ENCODE results near the gene GPATCH3.
A peak's percentile ranks its signal among the peaks of the same experiment; 100 is the strongest.

Gene GPATCH3

DNA sequence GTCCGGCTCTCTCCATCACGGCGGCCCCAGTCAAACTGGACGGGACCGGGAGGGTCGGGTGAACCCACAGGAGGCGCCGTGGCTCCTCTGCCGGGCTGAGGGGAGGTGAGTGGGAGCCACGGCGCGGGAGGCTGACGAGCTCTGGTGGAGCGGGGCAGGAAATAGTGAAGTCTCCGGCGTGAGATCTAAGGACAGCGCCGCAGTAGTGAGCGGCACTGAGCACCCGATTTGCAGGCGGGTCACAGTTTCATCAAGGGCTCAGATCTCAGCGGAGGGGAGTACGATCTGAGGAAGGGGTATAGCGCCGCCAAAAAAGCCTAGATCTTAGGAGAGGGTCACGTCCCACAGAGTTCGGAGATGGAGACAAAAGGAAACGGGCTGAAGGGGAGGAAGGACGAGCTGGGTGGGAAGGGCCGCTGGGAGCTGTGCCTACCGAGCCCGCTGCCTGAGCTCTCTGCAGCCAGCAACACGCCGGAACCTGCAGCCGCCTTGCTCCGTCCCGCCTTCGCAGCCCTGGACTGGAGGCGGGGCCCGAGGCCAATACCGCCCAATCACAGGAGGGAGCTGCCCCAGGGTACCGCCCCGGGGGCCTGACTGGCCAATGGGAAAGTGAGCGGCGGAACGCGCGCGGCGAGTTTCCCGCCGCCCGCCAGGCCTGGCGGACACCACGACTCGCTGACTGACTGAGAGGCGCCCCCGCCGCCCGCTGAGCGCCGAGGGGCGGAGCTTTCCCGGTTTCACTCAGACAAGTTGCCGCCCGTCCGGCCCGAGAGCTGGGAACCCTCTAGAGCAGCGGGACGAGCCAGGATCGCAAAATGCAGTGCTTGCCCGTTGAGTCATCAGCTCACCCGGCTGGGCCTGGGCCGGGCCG lies 35.4 kb downstream of the GPATCH3 start:
- peak; percentile 79 to 90 for DNase-seq (ENCODE audit: extremely low read depth in 1 of 2, low read depth in 1 of 2)

DNA sequence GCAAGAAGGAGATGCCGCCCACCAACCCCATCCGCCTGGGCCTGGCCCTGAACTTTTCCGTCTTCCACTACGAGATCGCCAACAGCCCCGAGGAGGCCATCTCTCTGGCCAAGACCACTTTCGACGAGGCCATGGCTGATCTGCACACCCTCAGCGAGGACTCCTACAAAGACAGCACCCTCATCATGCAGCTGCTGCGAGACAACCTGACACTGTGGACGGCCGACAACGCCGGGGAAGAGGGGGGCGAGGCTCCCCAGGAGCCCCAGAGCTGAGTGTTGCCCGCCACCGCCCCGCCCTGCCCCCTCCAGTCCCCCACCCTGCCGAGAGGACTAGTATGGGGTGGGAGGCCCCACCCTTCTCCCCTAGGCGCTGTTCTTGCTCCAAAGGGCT lies 36.6 kb downstream of the GPATCH3 start:
- DNase-seq (ENCODE audit: extremely low read depth in 1 of 2, low read depth in 1 of 2) = no peak

- peak in 1 of 2 donors; percentile 9 for DNase-seq (ENCODE audit: extremely low read depth in 1 of 2, low read depth in 1 of 2)
These were observed 37.2 kb downstream of the GPATCH3 start, which contains the start of gene SFN for GRCh38 chr1:26862781-26863684. Gene SFN, plus strand, starts transcription at chr1:26863149. Its CDS starts 64 bp downstream, at chr1:26863213.

GRCh38 chr1:26861889-26862378 lies 38.3 kb downstream of the GPATCH3 start:
- DNase-seq (ENCODE audit: extremely low read depth in 1 of 2, low read depth in 1 of 2) = no peak

DNA sequence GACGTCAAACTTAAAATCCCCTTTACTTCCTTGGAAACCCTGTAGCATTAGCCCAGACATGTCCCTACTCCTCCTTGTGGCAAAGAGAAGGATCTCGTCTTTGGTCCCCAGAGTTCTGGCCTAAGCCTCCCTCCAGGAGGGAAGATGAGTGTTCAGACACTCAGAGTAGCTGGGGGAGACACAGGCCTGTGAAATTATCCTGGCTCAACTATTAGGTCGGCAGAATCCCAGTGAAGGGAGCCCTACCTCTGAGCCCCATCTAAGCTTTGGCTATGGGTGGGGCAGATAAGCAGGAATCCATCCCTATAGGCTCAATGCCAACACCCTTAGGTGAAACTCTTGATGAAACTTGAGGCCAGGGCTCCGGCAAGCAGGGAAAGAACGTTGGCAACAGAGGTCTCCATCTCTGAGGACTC lies 39.0 kb downstream of the GPATCH3 start:
- DNase-seq (ENCODE audit: extremely low read depth in 1 of 2, low read depth in 1 of 2) = no peak

GRCh38 chr1:26858891-26859640 lies 41.2 kb downstream of the GPATCH3 start:
- no peak for DNase-seq (ENCODE audit: extremely low read depth in 1 of 2, low read depth in 1 of 2)

GRCh38 chr1:26858160-26858559 lies 42.1 kb downstream of the GPATCH3 start:
- DNase-seq (ENCODE audit: extremely low read depth in 1 of 2, low read depth in 1 of 2) = no peak

DNA sequence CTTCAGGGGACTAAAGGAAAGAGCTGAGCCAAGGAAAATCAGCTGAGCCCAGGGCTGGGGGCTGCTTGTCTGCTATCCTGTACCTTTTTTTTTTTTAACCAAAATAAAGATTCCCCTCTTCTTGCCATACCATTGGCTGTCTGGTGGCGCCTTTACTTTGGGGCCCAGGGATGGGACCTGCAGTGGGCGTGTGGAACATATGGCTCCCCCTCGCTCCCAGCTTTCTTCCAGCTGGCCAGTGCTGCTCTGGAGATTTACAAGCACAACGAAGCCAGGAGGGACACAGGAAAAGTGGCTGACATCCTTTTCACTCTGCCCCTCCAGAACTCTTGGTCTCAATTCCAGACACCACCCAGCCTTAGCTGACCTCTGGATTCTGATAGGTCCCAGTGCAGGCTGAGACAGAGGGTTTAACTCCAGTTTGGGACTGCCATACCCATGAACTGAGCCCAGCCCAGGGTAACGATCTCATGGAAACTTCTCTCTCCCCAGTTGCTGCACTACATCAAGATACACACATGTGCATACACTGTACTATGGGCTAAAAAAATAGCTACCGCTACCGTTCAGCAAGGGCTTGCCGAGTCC lies 42.7 kb downstream of the GPATCH3 start:
- DNase-seq (ENCODE audit: extremely low read depth in 1 of 2, low read depth in 1 of 2) = no peak

DNA sequence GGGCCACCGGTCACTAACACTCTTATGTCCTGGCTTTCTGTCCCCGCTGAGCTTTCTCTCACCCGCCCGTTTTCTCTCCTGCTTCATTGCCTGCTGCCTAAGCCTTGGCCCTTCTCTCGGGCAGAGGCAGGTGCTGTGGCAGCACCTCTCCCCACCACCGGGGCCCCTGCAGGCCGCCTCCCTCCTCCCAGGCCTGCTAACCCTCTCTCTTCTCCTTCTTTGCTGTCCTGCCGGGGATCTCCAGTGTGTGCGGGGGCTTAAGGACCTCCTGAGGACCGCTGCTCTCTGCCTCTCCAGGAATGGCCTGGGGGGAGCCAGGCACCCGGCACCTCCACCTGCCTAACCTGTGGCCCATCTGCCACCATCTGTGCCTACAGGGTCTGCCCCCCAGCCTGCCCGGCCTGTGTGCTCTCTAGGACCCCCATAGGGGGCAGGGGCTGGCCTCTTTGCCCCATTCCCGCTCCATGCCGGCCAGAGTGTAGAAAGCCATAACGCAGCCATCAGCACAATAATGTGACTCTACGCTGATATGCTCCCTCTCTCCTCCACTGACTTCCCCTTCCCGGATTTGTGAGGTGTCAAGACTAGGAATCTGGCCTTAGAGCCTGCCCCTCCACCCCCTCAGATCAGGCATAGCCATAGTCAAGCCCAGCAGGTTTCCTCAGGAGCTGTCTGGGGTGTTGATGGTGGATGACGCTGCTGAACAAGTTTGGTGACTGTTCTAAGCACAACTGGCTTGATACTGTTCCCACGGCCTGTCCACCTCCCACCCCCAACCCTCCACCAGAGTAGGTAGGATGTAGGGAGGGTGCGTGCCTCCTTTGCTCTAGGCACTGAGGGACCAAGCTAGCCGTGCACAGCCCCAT lies 43.4 kb downstream of the GPATCH3 start:
- DNase-seq (ENCODE audit: extremely low read depth in 1 of 2, low read depth in 1 of 2) = no peak

DNA sequence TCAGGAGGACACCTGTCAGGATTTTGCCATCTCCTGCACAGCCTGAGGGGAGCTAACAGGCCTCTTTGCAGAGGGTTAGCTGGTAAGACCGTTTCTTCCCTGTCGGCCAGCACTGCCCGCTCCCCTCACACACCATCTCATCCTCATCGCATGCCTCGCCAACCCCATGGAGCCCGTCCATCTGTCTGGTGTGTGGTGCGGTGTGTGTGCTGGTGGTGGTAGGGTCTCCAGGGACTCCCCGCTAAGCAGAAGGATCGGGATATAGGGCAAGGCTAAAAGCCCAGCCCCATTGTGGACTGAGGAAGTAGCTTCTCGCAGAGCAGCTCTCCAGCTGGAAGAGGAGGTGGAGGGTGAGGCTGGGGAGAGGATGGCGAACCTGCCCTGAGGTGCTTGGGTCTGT lies 44.1 kb downstream of the GPATCH3 start:
- DNase-seq (ENCODE audit: extremely low read depth in 1 of 2, low read depth in 1 of 2) = no peak

DNA sequence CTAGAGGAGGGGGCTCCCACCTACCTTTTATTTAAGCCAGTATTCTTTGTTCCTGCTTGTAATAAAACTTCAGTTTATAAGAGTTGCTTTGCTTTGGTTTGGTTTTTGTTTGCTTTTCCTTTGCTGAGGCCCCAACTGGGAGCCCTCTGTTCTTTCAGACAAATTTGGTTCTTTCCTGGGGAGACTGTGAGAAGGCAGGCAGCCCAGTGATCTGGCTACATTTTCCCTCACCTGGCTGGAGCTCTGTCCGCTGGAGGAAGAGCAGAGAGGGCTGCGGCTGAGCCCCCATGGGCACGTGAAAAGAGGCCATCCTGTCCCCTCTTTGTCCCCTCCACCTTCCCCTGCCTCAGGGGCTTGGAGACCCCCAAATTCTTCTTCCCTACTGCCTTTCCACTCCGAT lies 44.6 kb downstream of the GPATCH3 start:
- DNase-seq (ENCODE audit: extremely low read depth in 1 of 2, low read depth in 1 of 2) = no peak

DNA sequence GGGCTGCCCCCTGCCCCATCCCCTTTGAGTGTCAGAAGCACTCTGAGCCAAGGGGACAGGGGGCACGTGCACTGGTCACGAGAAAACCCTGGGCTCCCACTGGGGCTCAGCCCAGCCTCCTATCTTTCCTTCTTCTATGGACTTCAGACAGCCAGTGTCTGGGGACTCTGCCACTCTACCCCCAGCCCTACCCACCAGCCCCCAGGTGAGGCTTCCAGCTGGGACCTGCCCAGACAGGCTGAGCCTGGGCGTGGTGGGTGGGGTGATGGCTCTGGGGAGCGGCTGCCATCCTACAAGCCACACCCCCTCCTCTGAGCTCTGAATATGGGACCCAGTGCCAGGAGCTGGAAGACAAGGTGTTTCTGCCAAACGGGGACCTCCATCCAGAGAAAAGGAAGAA lies 45.4 kb downstream of the GPATCH3 start:
- no peak for DNase-seq (ENCODE audit: extremely low read depth in 1 of 2, low read depth in 1 of 2)

DNA sequence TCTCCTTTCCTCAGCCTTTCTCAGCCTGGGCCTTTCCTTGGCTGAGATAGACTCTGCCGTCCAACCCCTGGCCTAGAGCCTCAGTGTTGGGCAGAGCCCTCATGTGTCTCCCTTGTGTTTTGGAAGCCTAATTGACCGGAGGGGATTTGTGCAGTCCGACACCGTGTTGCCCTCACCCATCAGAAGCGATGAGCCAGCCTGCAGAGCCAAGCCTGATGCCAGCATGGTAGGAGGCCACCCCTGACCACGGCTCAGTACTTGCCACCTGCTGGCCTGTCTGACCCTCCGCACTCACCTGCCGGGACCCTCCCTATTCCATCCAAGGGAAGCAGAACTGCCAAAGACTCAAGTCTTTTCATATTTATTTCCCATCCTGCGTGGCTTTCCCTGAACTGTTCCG lies 46.7 kb downstream of the GPATCH3 start:
- DNase-seq (ENCODE audit: extremely low read depth in 1 of 2, low read depth in 1 of 2) = no peak

DNA sequence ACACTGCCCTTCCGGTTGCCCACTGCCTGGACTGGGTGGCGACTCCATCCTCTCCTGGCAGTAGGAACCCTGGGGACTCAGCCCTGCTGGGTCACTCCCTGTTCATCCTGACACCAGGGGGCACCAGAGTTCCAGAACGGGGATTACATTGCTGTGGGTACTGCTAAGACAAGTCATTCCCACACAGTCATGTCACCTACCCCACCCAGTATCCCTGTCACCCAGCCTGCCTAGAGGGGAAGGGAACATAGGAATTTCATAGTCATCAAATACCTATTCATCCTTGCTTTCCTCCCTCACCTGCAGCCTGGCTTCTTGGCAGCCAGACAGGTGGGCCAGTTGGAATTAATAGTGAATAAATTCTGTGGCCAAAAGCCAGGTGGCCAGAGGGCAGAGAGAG lies 47.1 kb downstream of the GPATCH3 start:
- peak; percentile 62 to 75 for DNase-seq (ENCODE audit: extremely low read depth in 1 of 2, low read depth in 1 of 2)

GRCh38 chr1:26852701-26853100 lies 47.6 kb downstream of the GPATCH3 start:
- DNase-seq (ENCODE audit: extremely low read depth in 1 of 2, low read depth in 1 of 2) = no peak

DNA sequence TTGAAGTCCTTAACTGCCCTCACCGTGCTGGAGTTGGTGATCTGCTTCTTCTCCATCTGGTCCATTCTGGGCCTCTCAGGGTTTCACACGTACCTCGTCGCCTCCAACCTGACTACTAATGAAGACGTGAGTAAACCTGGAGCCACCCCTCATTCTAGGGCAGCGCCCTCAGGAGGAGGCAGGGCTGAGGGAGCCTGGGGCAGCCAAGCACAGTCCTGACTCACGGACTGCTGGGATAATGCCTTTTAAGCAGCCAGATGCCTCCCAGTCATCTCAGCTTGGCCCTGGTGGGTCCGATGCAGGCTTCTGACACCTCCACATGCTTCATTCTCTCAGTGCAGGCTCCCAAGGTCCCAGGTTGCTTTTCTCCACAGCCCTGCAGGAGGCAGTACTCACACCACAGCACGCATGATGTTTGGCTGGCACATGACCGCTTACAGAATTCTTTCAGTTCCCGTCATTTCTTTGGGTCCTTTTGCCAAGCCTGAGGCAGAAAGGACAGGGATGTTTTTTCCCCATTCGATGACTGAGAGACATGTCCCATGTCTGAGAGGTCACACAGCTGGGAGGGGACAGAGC lies 49.1 kb downstream of the GPATCH3 start:
- no peak for DNase-seq (ENCODE audit: extremely low read depth in 1 of 2, low read depth in 1 of 2)

DNA sequence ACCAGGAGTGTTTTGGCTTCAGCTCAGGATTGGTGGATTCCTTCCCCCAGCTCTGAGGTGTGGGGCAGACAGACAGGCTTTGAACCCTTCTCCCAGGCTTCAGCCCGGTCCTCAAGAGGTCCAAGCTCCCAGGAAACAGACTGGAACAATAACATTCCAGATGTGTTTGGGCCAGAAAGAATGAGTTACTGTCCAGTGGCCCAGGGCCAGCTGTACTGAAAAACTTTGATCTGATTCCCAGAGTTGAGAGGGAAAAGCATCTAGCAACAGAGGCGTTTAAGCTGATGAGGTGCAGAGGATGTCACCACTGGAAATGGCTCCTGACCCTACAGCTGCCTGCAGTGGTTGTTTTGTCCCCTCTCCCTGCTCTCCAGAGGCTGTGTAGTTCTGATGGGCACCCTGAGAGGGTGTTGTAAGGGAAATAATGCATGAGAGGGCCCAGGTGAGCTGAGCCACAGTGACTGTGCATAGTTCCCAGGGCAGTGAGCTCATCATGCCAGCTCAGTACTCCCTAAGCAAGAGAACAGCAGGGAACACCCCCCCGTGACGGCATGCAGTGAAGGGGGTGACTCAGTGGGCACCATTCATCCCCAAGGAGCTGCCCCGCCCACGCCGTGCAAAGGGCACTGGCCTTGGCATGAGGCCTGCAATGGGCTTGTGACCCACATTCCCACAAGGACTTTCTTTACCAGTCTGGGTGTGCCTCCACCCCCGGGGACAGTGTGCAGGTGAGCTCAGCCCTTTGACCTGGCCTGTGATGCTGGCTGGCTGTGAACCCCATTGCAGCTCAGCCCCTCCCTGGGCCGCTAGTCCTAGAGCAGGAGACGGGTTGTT lies 51.1 kb downstream of the GPATCH3 start:
- DNase-seq (ENCODE audit: extremely low read depth in 1 of 2, low read depth in 1 of 2) = no peak

- no peak for DNase-seq (ENCODE audit: extremely low read depth in 1 of 2, low read depth in 1 of 2)
These were observed 51.8 kb downstream of the GPATCH3 start for GRCh38 chr1:26848499-26848898.

Data from activated CD8-positive, alpha-beta memory T cell treated with anti-CD3 and anti-CD28 coated beads for 1 hour (primary cell).